ENCODE data around the gene TMEM132A. TPM values are rescaled to one million over a fixed set of nuclear protein-coding genes. Genes with fewer than 3 reads are reported as not detected.

The TMEM132A gene, protein sequence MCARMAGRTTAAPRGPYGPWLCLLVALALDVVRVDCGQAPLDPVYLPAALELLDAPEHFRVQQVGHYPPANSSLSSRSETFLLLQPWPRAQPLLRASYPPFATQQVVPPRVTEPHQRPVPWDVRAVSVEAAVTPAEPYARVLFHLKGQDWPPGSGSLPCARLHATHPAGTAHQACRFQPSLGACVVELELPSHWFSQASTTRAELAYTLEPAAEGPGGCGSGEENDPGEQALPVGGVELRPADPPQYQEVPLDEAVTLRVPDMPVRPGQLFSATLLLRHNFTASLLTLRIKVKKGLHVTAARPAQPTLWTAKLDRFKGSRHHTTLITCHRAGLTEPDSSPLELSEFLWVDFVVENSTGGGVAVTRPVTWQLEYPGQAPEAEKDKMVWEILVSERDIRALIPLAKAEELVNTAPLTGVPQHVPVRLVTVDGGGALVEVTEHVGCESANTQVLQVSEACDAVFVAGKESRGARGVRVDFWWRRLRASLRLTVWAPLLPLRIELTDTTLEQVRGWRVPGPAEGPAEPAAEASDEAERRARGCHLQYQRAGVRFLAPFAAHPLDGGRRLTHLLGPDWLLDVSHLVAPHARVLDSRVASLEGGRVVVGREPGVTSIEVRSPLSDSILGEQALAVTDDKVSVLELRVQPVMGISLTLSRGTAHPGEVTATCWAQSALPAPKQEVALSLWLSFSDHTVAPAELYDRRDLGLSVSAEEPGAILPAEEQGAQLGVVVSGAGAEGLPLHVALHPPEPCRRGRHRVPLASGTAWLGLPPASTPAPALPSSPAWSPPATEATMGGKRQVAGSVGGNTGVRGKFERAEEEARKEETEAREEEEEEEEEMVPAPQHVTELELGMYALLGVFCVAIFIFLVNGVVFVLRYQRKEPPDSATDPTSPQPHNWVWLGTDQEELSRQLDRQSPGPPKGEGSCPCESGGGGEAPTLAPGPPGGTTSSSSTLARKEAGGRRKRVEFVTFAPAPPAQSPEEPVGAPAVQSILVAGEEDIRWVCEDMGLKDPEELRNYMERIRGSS
- 6.5 TPM for total RNA-seq
- long read RNA-seq, partial matches to known transcripts, result 11 of 18 reads
- long read RNA-seq, other reads (novel, unspliced or antisense), result 2 of 18 reads

DNA sequence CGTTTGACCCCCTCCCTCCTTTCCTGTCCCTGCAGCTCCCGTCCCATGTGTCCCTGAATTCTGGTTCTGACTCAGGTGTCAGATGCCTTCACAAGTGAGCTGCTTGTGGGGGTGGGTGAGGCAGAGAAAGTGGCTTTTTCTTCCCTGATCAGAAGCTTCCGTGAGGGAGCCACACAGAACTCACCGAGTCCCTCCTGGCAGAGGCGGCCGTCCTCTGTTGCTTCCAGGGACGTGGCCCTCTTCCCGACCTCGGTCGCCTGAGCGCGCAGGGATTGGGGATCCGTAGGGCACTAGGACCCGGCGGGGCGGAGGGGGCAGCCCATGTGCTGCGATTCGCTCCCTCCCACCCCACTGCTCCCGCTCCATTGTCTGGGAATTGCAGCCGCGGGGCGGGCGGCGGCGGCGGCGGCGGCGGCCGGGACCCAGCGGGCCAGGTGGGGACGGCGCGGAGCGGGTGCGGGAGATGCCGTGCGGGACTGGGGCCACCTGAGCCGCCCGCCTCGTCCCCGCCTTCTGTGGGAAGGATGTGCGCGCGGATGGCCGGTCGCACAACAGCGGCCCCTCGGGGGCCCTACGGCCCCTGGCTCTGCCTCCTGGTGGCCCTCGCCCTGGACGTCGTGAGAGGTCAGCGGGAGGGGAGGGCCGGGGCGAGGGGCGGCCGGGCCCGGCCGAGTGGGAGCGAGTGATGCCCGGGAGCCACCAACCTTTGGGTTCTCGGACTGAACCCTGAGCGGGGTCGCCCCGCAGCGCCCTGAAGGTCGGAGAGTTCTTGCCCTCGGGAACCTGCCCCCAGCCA is at the start of gene TMEM132A:
Gene TMEM132A, plus strand, starts transcription at position 351 of the 796 bp plus-strand sequence. Its CDS starts 174 bp downstream, at position 525.
- ATAC-seq (ENCODE audit: poor library complexity) (peak; percentile 84), DNase-seq (peak; percentile 83)
- intact Hi-C loops (cut with DNase I), result no loop called here

DNA sequence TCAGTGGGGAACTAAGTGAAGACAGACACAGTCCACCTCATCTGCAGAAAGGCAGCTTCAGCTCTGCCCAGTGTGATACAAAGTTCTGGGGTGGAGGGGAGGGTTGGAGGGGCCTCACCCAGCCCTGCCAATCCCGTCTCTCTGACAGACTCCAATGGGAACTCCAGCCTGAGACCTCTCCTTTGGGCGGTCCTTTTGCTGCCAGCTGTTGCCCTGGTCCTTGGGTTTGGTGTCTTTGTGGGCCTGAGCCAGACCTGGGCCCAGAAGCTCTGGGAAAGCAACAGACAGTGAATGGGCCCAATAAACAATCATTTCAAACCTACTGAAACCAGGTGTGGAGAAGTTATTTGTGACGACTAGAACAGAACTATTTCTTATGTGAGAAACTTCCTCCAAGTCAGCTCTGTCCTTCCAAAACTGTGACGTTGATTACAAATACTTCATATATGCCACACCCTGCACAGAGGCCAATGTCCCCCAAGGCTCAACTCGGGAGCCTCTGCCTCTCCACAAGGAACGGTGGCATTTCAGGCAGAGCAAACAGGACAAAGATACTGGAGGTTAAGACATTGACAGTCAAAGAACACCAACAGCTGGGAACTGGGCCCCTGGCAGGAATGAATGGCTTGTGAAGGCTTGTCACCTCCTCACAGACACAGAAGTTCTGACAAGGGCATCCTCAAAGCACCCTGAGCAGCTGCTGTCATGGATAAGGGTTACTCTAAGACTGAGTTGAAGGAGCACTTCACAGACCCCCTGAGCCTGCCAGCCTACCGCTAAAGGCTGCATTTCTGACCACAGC is 48.7 kb upstream of the TMEM132A start:
- intact Hi-C loops (cut with DNase I), result loop anchor here (5.0 kb wide), 1 partner anchor 33 kb away; the partner anchor contains the start of gene CCDC86
- ATAC-seq (ENCODE audit: poor library complexity), result no peak
- no peak for DNase-seq

DNA sequence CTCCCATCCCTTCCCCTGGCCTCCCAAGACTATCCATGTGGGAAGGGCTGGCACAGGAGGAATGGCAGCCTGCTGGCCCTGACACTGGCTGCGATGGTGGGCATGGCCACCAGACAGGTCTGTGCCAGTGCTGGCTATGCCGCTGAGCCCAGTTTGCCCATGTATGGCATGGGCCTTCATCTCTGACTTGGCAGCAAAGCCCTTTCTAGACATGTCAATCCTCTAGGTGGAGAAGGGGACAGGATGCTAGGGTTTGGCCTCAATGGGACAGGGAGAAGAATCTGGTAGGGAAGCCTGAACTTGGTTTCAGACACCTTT is 48.1 kb upstream of the TMEM132A start:
- no peak for ATAC-seq (ENCODE audit: poor library complexity)
- intact Hi-C loops (cut with DNase I), result loop anchor here (5.0 kb wide), 1 partner anchor 34 kb away; the partner anchor contains the start of gene CCDC86
- no peak for DNase-seq

DNA sequence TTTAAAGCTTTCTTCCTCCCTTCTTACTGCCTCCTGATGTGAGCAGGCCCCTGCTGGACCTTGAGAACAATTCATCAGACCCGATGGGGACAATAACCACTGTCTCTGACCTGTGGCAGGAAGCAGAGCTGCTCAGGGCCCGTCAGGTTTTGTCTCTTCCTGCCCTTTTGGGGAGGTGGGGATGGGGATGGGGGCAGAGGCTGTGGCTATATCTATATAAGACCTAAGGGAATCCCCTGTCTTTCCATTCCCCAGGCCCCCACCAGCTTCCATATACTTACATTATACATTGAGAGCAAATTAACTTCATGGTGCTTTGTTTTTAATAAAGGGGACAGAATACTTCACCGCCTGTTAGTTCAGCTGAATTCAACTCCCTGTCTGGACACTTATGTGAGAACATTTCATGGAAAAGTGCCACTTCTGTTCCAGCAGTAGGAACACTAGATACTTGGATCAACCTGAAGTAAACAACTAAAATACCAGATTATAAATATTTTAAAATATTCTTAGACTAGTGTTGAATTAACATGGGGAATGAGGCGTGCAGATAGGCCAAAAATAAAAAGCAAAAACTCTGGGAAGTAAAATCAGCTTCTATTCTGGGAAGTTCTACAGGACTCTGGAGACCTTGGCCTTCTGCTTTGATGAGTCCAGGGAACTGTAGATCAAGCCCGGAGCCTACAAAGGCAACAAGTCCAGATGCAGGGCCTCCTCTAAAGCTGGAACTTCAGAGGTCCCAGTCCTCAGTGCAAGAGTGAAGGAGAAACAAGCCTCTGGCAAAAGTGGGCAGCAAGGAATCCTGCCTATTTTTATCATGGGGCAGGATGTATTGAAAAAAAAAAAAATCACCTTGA is 45.8 kb upstream of the TMEM132A start:
- intact Hi-C loops (cut with DNase I), result loop anchor here (5.0 kb wide), 1 partner anchor 36 kb away; the partner anchor contains the start of gene CCDC86
- ATAC-seq (ENCODE audit: poor library complexity), result peak; percentile 84
- DNase-seq, result no peak

DNA sequence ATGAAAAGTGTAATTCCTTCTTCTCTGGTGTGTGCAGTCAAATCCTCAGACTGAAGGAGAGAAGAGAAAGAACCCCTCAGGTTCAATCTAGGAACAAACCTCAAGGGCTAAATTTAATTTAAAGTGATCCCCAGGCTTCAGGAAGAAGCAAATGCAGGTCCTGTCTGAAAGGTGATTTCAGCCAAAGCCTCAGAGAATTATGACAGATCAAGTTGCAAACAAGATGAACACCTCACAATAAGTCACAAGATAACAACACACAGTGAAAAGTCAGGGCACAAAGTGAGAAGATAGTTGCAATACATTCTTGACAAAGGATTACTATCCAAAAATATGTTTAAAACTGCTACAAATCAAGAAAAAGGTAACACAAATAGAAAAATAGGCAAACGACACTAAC is 45.2 kb upstream of the TMEM132A start:
- intact Hi-C loops (cut with DNase I), result loop anchor here (5.0 kb wide), 1 partner anchor 37 kb away; the partner anchor contains the start of gene CCDC86
- ATAC-seq (ENCODE audit: poor library complexity), result no peak
- DNase-seq, result no peak

DNA sequence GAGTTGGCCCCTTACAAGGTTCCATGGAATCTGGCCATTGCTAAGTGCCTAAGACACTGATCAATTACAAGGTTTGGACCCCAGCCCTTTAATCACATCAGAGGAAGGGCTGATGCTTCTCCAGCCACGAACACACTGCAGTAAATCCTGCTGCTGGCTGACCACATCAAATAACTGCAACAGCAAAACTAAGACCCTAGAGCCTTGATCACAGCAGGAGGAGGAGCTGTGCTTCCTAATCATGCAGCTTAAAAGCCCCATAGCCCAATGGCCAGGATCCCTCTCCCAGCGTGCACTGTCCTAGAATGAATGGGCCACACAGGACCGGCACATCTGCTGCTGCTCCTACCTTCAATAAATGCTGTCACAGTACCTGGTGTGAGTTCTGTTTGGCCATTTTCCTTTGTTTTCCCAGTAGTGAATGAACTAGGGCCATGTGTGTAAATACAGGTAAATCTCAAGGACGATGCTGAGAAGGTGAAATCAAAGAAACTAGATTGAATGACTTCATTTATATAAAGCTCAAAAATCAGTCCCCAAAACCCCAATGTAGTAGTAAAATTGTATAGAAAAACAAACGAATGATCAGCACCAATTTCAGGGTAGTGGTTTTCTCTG is 44.2 kb upstream of the TMEM132A start:
- no peak for DNase-seq
- ATAC-seq (ENCODE audit: poor library complexity), result no peak
- intact Hi-C loops (cut with DNase I), result loop anchor here (5.0 kb wide), 1 partner anchor 38 kb away; the partner anchor contains the start of gene CCDC86

DNA sequence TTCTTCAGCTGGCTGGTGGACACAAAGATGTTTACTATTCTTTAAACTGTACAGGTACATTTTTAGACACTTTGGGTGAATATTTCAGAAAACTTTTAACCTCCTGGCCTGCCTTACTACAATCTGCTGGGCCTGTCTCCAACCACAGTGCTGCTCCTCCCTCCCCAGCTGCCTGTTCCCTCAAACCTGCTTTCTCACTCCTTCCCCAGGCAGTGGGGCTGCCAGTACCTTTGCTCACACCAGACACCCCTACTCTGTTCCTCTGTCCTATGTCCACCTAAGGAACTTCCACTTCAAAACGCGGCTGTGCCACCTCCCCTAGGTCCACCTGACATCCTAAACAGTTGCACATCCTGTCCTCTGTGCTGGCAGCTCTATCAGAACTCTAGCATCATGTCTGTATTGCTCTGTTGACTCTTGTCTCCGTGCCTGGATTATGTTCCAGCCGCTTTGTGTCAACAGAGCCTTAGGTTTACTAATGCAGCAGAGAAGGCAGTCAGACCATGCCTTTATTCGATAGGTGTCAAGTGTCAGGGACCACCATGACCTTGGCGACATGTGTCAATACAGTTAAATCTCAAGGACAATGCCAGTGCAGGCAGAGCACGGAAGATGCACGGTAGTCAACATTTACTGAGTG is 43.5 kb upstream of the TMEM132A start:
- no peak for DNase-seq
- intact Hi-C loops (cut with DNase I), result no loop called here
- ATAC-seq (ENCODE audit: poor library complexity), result no peak

DNA sequence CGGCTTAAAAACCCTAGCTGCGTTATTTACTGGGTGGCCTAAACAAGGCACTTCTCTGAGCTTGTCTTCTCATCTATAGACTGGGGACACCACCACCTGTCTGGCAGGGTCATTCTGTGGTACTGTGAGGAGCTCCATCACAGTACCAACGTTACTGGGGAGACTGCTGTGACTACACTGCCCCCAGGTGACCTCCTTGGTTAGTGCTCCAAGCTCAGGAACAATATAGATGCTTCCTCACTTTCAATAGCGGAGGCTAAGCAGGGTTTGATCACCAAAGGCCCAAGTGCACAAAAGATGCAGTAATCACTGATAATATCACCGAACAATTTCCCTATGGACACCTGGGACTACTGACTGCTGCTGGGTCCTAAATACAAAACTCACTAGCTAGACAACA is 36.7 kb upstream of the TMEM132A start:
- ATAC-seq (ENCODE audit: poor library complexity), result peak; percentile 84
- intact Hi-C loops (cut with DNase I), result no loop called here
- DNase-seq, result no peak

DNA sequence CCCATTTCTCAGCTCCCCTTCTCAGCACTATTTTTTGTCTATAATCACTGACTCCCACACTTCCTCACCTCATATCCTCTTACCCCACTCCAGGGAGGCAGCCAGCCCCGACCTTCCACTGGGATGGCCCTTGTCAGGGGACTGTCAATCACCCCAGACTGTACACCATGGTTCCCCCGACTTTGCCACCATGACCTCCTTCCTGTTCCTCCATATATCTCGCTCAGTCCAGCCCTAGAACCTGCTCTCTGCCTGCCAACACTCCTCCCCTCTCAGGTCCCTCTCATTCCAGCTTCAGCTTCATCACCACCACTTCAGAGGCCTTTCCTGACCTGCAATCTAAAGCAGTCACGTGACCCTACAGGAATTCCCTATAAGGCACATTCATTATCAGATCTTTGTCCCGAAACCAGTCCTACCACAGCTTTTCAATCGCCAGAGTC is 34.4 kb upstream of the TMEM132A start:
- intact Hi-C loops (cut with DNase I), result no loop called here
- DNase-seq (no peak), ATAC-seq (ENCODE audit: poor library complexity) (no peak)

DNA sequence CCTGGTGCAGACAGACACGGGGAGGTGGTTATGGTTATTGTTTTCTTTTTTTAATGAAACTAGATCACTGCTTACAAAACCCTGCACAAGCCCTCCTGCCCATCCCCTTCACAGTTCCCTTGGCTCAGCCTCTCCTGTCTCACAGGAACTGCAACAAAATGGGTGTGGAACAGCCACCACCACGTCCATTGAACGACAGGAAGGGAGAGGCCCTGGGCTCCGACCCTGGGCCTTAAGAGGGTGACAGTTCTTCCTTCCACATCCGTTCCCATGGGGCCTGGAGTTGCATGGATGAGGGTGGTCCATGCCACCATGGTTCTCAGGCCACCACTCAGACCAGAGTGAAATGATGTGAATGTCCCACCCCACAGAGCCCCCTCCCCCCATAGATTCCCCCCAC is 33.6 kb upstream of the TMEM132A start:
- peak; percentile 9 for ATAC-seq (ENCODE audit: poor library complexity)
- no peak for DNase-seq
- intact Hi-C loops (cut with DNase I), result no loop called here

DNA sequence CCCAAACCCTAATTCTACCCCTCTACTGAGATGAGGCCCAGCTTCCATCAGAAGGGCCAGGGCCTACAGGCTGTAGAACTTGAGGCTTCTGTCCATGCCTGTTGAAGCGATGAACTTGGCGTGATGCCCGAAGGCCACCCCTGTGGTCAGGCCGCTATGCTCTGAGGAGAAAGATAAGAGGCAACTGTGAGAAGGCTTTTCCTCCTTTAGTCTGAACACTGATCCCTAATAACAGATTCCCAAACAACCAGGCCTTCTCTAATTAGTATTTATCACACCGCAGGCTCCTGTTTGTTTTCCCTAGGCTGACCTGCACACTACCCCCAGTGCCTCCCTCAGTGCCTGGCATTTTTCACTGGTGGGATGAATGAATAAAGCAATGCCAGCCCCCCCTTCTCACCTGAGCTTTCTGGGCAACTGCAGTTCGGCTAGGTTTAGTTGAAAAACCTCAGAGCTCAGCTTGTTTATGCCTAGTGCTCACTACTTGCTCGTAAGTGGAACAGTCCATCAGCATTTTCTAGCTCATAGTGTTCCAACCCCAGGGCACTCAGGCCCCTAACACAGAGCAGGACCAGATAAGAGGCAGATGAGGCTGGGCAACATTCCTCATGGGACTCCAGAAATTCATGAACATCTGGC is 33.0 kb upstream of the TMEM132A start:
- ATAC-seq (ENCODE audit: poor library complexity) (no peak), DNase-seq (peak; percentile 65)
- intact Hi-C loops (cut with DNase I), result no loop called here

DNA sequence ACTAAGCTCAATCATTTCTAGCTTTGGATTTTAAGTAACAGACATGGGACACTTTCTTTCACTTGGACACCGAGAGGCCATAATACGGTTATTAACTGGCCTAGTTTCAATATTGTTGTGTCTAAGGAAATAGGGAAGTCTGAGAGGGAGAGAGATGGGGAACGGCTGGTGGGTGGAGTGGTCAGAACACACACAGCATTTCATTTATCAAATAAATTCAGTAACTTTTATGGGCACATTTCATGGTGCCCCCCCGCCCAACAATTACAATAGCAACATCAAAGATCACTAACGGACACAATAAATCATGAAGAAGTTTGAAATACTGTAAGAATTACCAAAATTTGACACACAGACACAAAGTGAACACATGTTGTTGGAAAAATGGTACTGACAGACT is 28.6 kb upstream of the TMEM132A start:
- ATAC-seq (ENCODE audit: poor library complexity) (no peak), DNase-seq (no peak)
- intact Hi-C loops (cut with DNase I), result loop anchor here (5.0 kb wide), 1 partner anchor 63 kb away; no protein-coding TSS in a partner anchor

DNA sequence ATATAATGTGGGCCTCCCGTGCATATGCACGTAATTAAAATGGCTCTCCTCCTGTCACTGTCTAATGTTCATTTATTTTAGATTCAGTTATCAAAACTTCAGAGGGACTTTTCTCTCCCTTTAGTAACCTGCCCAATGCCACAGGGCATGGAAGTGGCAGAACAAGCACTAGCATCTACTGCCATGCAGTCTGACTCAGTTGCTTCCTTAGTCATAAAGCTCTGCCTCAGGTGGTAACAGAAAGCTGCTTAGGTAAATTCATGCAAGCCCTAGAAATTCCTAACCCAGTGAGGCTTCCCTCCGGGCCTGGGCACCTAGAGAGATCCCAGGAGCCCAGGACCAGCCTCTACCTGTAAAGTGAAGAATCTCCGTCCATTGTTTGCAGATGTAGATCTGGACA is 26.8 kb upstream of the TMEM132A start:
- intact Hi-C loops (cut with DNase I), result loop anchor here (5.0 kb wide), 1 partner anchor 65 kb away; no protein-coding TSS in a partner anchor
- ATAC-seq (ENCODE audit: poor library complexity) (no peak), DNase-seq (no peak)

DNA sequence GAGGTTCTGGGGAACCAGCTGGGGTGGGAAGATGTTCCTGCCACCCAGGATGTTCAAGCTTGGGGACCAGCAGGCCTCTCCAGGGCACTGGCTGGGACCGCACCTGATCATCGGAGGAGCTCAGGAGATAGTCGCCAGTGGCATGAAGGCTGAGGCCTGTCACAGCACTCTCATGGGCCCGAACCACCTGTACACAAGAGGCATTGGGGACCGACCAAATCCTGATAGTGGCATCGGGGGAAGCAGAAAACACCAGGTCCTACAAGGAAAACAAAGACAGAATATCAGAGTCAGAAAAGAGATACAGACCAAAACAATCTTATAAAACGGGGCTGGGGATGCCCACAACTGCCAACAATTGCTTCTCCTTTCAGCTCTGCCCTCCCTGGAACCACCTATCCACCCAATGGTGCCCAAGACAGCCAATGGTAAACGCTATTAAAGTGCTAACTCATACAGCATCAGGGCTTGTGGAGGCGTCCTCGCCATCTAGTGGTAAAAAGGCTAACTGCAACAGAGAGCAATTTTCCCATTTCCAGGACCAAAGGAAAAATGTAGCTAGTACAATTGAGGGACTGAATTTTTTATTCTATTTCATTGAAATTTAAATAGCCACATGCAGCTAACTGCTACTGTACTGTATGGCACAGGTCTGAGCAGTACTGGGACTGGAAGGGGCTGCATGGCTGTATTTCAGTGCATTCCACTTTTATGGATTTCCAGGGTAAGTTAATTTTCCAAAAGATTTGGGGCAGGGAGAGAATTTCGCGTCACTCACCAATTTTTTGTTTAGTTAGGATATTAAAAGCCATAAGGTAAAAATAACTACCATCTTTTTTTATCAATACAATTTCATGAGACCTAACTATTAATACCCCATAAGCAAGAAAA is 25.0 kb upstream of the TMEM132A start:
- ATAC-seq (ENCODE audit: poor library complexity) (peak; percentile 69), DNase-seq (no peak)
- intact Hi-C loops (cut with DNase I), result loop anchor here (5.0 kb wide), 1 partner anchor 67 kb away; no protein-coding TSS in a partner anchor
